HuH-7 (cell line): Measurements from ENCODE around the gene ETDC.
"Not testable (repeated sequence)": the region's sequence is repeated elsewhere in the genome, so short reads cannot be mapped to it uniquely, and the experiment has no call there.

Experiments used
- DNase-seq: peaks from one replicate; pipeline ENCODE4 v3.0.0; 2011; ENCODE audit warnings: low spot score

Gene ETDC

GRCh38 chrX:135309430-135309923, at the start of gene ETDC:
ETDC (plus strand) TSS chrX:135309480; CDS start chrX:135309480, 0 bp downstream.
- no peak for DNase-seq

DNA sequence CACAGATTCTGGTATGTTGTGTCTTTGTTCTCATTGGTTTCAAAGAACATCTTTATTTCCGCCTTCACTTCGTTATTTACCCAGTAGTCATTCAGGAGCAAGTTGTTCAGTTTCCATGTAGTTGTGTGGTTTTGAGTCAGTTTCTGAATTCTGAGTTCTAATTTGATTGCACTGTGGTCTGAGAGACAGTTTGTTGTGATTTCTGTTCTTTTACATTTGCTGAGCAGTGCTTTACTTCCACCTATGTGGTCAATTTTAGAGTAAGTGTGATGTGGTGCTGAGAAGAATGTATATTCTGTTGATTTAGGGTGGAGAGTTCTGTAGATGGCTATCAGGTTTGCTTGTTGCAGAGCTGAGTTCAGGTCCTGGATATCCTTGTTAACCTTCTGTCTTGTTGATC, 48.3 kb upstream of the ETDC start:
- DNase-seq = not testable (repeated sequence)

GRCh38 chrX:135263376-135263775, 45.9 kb upstream of the ETDC start:
- not testable (repeated sequence) for DNase-seq

GRCh38 chrX:135264206-135264605, 45.1 kb upstream of the ETDC start:
- DNase-seq = no peak

DNA sequence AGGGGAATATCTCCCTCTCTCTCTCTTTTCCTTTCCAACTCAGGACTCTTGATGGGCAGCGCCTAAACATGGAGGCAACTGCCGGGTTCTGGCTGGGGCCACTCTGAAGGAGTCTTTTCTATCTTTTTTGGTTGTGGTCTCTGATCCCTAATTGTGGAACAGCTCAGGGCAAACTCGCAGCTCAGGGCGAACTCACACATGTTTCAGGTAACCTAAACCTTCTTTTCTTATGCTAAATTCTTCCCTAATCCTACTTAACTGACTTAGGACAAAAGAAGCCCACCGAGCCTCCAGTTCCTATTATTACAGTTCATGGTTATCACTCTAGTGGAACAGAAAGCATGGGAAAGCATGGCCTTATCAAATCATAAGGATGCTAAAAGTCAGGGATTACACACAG, 36.1 kb upstream of the ETDC start:
- no peak for DNase-seq

GRCh38 chrX:135275973-135276372, 33.3 kb upstream of the ETDC start:
- no peak for DNase-seq

- DNase-seq = no peak
These were observed 21.9 kb upstream of the ETDC start for GRCh38 chrX:135287266-135287823.

- no peak for DNase-seq
These were observed 13.9 kb upstream of the ETDC start for GRCh38 chrX:135295238-135295943.

- DNase-seq = no peak
These were observed 13.4 kb upstream of the ETDC start for GRCh38 chrX:135295944-135296305.

- no peak for DNase-seq
These were observed 6.9 kb upstream of the ETDC start for GRCh38 chrX:135302269-135302873.

DNA sequence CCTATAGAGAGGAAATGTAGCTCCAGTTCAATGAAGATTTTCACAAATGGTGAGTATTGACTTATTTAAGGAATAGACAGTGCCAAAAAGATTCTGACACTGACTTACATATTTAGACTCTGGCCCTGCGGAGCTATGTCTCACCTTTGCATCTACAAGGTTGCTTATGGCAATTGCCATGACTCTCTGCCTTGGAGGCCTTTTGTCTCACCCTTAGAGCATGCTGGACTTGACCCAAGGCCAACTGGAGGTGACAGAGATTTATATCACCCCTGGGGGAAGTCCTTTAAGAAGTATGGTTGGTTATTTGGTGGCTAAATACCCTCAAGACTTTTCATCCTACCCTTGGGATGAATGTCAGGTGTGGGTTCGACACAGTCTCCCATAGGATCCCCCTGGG, 4.5 kb upstream of the ETDC start:
- DNase-seq = no peak

DNA sequence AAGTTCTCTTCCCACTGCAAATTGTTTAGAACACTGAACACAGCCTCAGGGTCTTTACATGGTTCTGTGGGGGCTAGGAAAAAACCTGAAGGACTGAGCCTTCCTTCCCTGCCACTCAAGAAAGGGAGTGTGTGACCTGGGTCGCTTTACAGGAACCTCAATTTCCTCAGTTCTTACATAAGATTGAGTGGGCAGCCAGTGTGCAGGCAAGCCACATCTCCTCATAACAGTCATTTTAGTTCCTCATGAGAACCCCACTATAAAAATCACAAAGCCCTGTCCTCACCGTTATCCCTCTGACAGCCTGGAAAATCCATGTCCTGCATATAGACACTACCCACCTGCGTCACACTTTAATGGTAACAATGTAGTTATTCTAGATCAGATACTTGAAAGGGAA, 2.1 kb upstream of the ETDC start:
- DNase-seq = no peak

GRCh38 chrX:135308345-135308855, 880 bp upstream of the ETDC start:
- no peak for DNase-seq

DNA sequence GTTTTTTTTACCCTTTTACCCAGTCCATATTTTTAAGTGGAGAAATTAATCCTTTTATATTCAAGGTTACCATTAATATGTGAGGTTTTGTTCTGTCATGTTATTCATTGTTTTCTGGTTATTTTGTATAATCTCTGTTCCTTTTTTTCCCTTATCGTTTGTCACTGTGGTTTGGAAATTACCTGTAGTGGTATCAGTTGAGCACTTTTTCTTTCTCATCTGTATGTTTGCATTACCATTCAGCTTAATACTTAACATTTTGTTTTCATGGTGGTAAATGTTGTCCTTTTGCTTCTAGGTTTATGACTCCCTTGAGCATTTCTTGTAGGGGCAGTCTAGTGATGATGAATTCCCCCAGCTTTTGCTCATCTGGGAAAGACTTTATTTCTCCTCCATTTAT, 6.6 kb downstream of the ETDC start:
- no peak for DNase-seq

DNA sequence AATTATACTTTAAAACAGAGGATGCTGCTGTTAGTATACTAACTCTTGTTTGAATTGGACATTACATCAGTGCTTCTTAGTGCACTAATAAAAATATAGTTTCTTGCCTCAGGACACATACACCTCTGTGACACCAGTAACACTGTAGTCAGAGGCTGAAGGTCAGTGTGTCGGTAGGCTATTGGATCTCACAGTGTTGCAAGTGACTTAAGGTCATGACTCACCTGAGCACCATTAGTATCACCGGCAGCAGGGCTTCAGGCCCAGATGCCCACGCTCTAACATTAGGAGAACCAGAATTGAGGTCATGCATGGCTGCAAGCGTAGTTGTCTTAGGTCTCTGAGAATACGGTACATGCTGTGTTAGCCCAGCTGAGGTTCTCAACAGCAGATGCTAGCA, 15.2 kb downstream of the ETDC start:
- DNase-seq = no peak

DNA sequence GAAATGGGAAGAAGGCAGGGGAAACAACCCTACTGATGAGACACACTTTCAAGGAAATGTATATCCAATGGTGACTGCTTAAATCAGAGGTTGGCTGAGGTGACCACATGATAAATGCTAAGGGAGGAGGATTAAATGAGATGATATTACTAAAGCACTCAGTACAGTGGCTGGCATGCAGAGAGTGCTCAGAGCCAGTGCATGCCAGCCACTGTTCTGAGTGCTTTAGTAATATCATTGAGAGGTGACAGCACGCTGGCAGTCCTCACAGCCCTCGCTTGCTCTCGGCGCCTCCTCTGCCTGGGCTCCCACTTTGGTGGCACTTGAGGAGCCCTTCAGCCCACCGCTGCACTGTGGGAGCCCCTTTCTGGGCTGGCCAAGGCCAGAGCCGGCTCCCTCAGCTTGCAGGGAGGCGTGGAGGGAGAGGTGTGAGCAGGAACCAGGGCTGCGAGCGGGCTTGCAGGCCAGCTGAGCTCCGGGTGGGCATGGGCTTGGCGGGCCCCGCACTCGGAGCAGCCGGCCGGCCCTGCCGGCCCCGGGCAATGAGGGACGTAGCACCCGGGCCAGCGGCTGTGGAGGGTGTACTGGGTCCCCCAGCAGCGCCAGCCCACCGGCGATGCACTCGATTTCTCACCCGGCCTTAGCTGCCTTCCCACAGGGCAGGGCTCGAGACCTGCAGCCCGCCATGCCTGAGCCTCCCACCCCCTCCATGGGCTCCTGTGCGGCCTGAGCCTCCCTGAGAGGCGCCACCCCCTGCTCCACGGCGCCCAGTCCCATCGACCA, 15.9 kb downstream of the ETDC start:
- not testable (repeated sequence) for DNase-seq

DNA sequence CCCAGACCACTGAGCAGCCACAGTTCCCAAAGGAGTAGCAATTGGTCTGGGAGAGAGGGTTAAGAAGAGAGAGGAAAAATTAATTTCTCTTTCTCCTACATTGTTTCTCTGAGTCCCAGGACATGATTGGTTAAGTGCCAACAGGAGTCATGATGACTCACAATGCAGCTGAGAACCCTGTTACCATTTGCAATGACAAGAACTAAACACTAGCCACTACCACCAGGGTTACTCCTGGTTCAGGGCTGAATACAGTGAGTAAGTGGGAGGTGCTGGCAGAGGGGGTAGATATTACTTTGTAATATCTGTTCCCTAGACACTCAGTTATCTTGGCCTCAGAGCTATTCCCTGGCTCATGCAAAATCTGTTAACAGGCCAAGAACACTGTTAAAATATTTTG, 18.0 kb downstream of the ETDC start:
- DNase-seq = no peak

GRCh38 chrX:135328421-135329005, 19.2 kb downstream of the ETDC start:
- no peak for DNase-seq

GRCh38 chrX:135330706-135331105, 21.4 kb downstream of the ETDC start:
- no peak for DNase-seq

GRCh38 chrX:135331525-135331924, 22.2 kb downstream of the ETDC start:
- no peak for DNase-seq

- DNase-seq = no peak
These were observed 31.6 kb downstream of the ETDC start for GRCh38 chrX:135340831-135341230.

DNA sequence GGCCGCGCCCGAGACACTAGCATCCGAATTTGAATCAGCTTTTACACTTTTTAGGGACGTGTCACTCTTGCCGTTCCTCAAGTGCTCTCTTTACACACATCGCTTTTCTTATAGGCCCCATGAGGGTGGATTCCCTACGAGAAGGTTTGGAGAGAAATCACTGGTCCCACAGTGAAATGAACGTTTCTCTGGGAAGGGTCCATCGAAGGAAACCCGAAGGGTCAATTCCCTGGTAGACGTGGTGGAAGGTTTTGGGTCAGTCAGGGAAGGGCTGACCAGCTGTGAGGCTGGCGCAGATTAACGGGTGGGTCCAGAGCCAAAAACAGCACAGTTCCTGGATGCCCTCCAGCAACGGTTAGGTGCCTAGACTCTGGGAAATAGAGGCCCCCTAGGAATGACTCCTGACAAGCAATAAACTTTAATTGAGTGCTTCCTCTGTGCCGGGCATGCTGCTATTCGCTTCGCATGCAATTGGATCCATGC, 35.9 kb downstream of the ETDC start:
- DNase-seq = no peak
